K562 (cell line): ENCODE data around the gene LASP1NB.

Source experiments
- ATAC-seq: fragments of 200-7000 bp; cut with Tn5 transposase; 3 replicates; pipeline ENCODE4 v1.9.1; 2020; ENCODE audit warnings: moderate library complexity
- BruUV-seq: library from RNA; stranded (reverse); fragments of 400-500 nt; replicated peaks from 2 replicates; lab custom pipeline; 2021; lab: Mats Ljungman, UMichigan
- CTCF ChIA-PET: fragments of 300-600 bp; formaldehyde crosslinking; extraction: SDS; loops from one replicate; lab custom pipeline; 2021; ENCODE audit warnings: low intra/inter-chr PET ratio; lab: Yijun Ruan, JAX
- POLR2A ChIA-PET: fragments of 300-600, 350-650 bp; sonication (Branson Sonifier 250); formaldehyde crosslinking; extraction: SDS; loops from one replicate; lab custom pipeline; 2021; ENCODE audit warnings: antibody characterized with exemption, inconsistent platforms; lab: Yijun Ruan, JAX
- DNase-seq, 4 experiments: peaks; one replicate each; pipeline versions ENCODE4 v3.0.0 to v3.0.0-alpha.2; 2011 to 2018; ENCODE audit warnings: low spot score in 3 of 4, mixed read lengths in 3 of 4; ENCODE audit errors: extremely low read depth in 1 of 4
- FAIRE-seq: peaks from 2 replicates; lab custom pipeline; 2011; peaks lifted over from hg19 to GRCh38; lab: Jason Lieb, UNC
- H2AFZ ChIP-seq: 2 replicates; pipeline ENCODE4 v1.6.0; 2011; ENCODE audit warnings: low read depth, low read length, control low read depth, inconsistent platforms
- H3K27ac ChIP-seq: fragments of 200-600 bp; 3 replicates; pipeline ENCODE4 v1.8.0; 2011; ENCODE audit warnings: low read depth, mild to moderate bottlenecking, control low read depth, inconsistent platforms, low read length, moderate library complexity, mixed read lengths; ENCODE audit errors: extremely low read depth
- H3K27me3 ChIP-seq, 2 experiments: fragments of 300-600 bp in 1 of 2; 2 replicates in 1 of 2; 3 replicates in 1 of 2; pipeline versions ENCODE4 v1.6.0 to v1.8.0; 2011; ENCODE audit warnings: inconsistent platforms in 2 of 2, low read length in 2 of 2, mild to moderate bottlenecking in 1 of 2, mixed read lengths in 1 of 2, moderate library complexity in 1 of 2; ENCODE audit not compliant: control insufficient read depth in 2 of 2, insufficient read depth in 2 of 2
- H3K36me3 ChIP-seq: fragments of 300-600 bp; 3 replicates; pipeline ENCODE4 v1.8.0; 2011; ENCODE audit warnings: mild to moderate bottlenecking, low read length, inconsistent platforms; ENCODE audit not compliant: control insufficient read depth, insufficient read depth
- H3K4me1 ChIP-seq, 2 experiments: fragments of 200-600 bp in 1 of 2; replicated peaks in 1 of 2; 2 replicates in 1 of 2; 3 replicates in 1 of 2; pipeline versions ENCODE4 v1.5.1 to v1.8.0; 2011; ENCODE audit warnings: inconsistent platforms in 2 of 2, low read length in 2 of 2, mild to moderate bottlenecking in 1 of 2, mixed read lengths in 1 of 2, moderate library complexity in 1 of 2; ENCODE audit not compliant: control insufficient read depth in 2 of 2, insufficient read depth in 2 of 2
- H3K4me2 ChIP-seq: 2 replicates; pipeline ENCODE4 v1.6.1; 2011; ENCODE audit warnings: low read length, control low read depth, inconsistent platforms, mixed read lengths; ENCODE audit not compliant: insufficient read depth
- H3K4me3 ChIP-seq: fragments of 200-600 bp; sonication (generic), shearing (Covaris generic); 2 replicates; pipeline ENCODE4 v1.5.1; 2016; ENCODE audit warnings: control low read depth, inconsistent platforms
- H3K79me2 ChIP-seq: fragments of 200-600 bp; 3 replicates; pipeline ENCODE4 v1.8.0; 2011; ENCODE audit warnings: low read length, inconsistent platforms; ENCODE audit not compliant: control insufficient read depth, insufficient read depth
- H3K9ac ChIP-seq, 2 experiments: 2 replicates each; pipeline versions ENCODE4 v1.6.0 to v1.6.1; 2011; ENCODE audit warnings: low read depth in 2 of 2, low read length in 2 of 2, control low read depth in 1 of 2, inconsistent platforms in 1 of 2, mild to moderate bottlenecking in 1 of 2, mixed read lengths in 1 of 2; ENCODE audit not compliant: insufficient read depth in 1 of 2
- H3K9me1 ChIP-seq: one replicate; pipeline ENCODE4 v1.6.0; 2011; ENCODE audit warnings: inconsistent platforms, mild to moderate bottlenecking, low read length, moderate library complexity; ENCODE audit not compliant: control insufficient read depth, insufficient read depth
- H3K9me3 ChIP-seq: replicated peaks from 2 replicates; pipeline ENCODE4 v1.5.1; 2011; ENCODE audit warnings: low read depth, low read length, inconsistent platforms; ENCODE audit not compliant: control insufficient read depth, insufficient read depth
- H4K20me1 ChIP-seq: replicated peaks from 2 replicates; pipeline ENCODE4 v1.6.1; 2011; ENCODE audit warnings: low read length, inconsistent platforms, mixed read lengths; ENCODE audit not compliant: control insufficient read depth, insufficient read depth
- CBX2 ChIP-seq: fragments of 200-600 bp; sonication (generic); IDR thresholded peaks from one replicate; pipeline ENCODE4 v1.6.1; 2012; ENCODE audit warnings: mild to moderate bottlenecking, low read length, inconsistent platforms; ENCODE audit not compliant: insufficient read depth, poor library complexity, severe bottlenecking
- DNMT1 ChIP-seq: fragments of 450-650 bp; IDR thresholded peaks from 2 replicates; pipeline ENCODE4 v1.6.1; 2016; ENCODE audit warnings: antibody characterized with exemption, mild to moderate bottlenecking
- NCOA2 ChIP-seq, 2 experiments: fragments of 450-650 bp; IDR thresholded peaks; 2 replicates each; pipeline ENCODE4 v1.6.1; 2018; ENCODE audit warnings: mild to moderate bottlenecking in 2 of 2, moderate library complexity in 1 of 2; ENCODE audit not compliant: partially characterized antibody in 2 of 2
- NR2C1 ChIP-seq, 2 experiments: fragments of 450-650 bp; IDR thresholded peaks; 2 replicates each; pipeline ENCODE4 v1.6.1; 2017; ENCODE audit warnings: mild to moderate bottlenecking in 2 of 2, antibody characterized with exemption in 1 of 2, inconsistent platforms in 1 of 2, missing compliant biosample characterization in 1 of 2, missing genetic modification characterization in 1 of 2
- POLR3A ChIP-seq: IDR thresholded peaks from 2 replicates; pipeline ENCODE4 v1.6.1; 2011; ENCODE audit warnings: borderline replicate concordance, mild to moderate bottlenecking, moderate library complexity; ENCODE audit not compliant: insufficient read length, insufficient read depth; ENCODE audit errors: extremely low read depth
- PTTG1 ChIP-seq: fragments of 450-650 bp; IDR thresholded peaks from 2 replicates; pipeline ENCODE4 v1.6.1; 2016; ENCODE audit warnings: low read depth, mild to moderate bottlenecking, missing genetic modification characterization, missing compliant biosample characterization
- RBBP5 ChIP-seq: fragments of 200-600 bp; sonication (generic); IDR thresholded peaks from 2 replicates; pipeline ENCODE4 v1.6.1; 2012; ENCODE audit warnings: borderline replicate concordance, mild to moderate bottlenecking, low read length, control low read depth, inconsistent platforms; ENCODE audit not compliant: insufficient read depth, poor library complexity, severe bottlenecking
- SMARCC2 ChIP-seq: fragments of 450-650 bp; IDR thresholded peaks from 2 replicates; pipeline ENCODE4 v1.6.1; 2017; ENCODE audit warnings: antibody characterized with exemption, moderate library complexity, mild to moderate bottlenecking, low read depth
- WGBS: fragments of 100-300 bp; shearing (Covaris generic); methylation state at CpG from one replicate; pipeline ENCODE4 v1.1.6; 2016; ENCODE audit warnings: low coverage, mixed read lengths; ENCODE audit not compliant: insufficient coverage; ENCODE audit errors: missing lambda C conversion rate; 5-methylcytosine and 5-hydroxymethylcytosine counted together
- in situ Hi-C: fragments of 300-500 bp; cut with MboI; formaldehyde crosslinking; loops from 4 replicates; pipeline ENCODE4 v1.15.0; 2018; ENCODE audit warnings: inconsistent platforms, mixed read lengths
- intact Hi-C: fragments of 100-400 bp; cut with micrococcal nuclease; formaldehyde crosslinking; loops from 2 replicates; pipeline ENCODE4 v1.14.2; 2022
- TF ChIP-seq, protein P1 (sequence below): fragments of 450-650 bp; IDR thresholded peaks from 2 replicates; pipeline ENCODE4 v1.6.1; 2017; ENCODE audit warnings: mild to moderate bottlenecking, moderate library complexity
- TF ChIP-seq, protein P2 (sequence below): fragments of 250-450 bp; sonication (Bioruptor Pico); IDR thresholded peaks from 2 replicates; pipeline ENCODE4 v1.8.0; 2022; ENCODE audit warnings: inconsistent platforms
- TF ChIP-seq, protein P3 (sequence below): fragments of 250-450 bp; sonication (Bioruptor Pico); IDR thresholded peaks from 2 replicates; pipeline ENCODE4 v1.5.0; 2021

The LASP1NB gene

DNA sequence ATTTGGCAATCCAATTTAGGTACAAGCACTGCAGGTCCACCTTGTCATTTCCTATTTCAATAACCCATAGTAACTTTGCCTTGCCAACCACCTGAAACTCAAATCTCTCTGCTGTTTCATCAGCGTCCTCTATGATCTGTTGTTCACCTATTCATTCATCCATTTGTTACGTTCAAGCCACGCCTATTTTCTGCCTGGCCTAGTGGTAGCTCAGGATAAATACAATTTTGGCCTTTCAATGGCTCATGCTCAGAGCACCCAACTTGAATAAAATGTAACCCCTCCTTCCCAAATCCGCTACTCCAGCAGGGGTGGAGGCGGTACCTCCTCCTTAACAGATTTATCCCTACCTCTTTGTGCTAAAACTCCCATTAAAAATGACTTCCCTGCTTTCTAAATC, 45.4 kb downstream of the LASP1NB start:
- no peaks in the 10 kb centered on the region for H3K9me3 ChIP-seq
- no peak overlapping the region for H3K9ac ChIP-seq
- no peaks in the 10 kb centered on the region for H3K79me2 ChIP-seq
- peaks cover 0 to 3% of the 10 kb centered on the region in 2 experiments; a peak in 1 of 5 replicates for H3K27me3 ChIP-seq
- H4K20me1 ChIP-seq = no peaks in the 10 kb centered on the region
- H3K27ac ChIP-seq = no peak overlapping the region
- in situ Hi-C loops = no loop called here
- FAIRE-seq (no peak), ATAC-seq (peak; percentile 55; the same call in 1 of the 3 replicates), DNase-seq (peak in 1 of 4 experiments; percentile 20)
- H3K4me2 ChIP-seq = no peak overlapping the region
- ChIA-PET CTCF (no interaction called here), POLR2A (interaction anchor here (2.2 kb wide), 1 partner anchor 10 kb away, joined by 6 read pairs; no protein-coding TSS in a partner anchor)
- intact Hi-C loops = no loop called here
- H3K36me3 ChIP-seq = no peaks in the 10 kb centered on the region
- TF ChIP-seq NR2C1 (IDR thresholded peaks at IDR 0.05) (no peak), NR2C1 (tag; IDR thresholded peaks at IDR 0.05) (no peak), POLR3A (no peak), SMARCC2 (no peak), PTTG1 (tag) (no peak), RBBP5 (no peak), DNMT1 (no peak), NCOA2 (IDR thresholded peaks at IDR 0.05; ENCODE audit: partially characterized antibody in 2 of 2) (no peak), CBX2 (no peak)
- TF ChIP-seq, protein P1, sequence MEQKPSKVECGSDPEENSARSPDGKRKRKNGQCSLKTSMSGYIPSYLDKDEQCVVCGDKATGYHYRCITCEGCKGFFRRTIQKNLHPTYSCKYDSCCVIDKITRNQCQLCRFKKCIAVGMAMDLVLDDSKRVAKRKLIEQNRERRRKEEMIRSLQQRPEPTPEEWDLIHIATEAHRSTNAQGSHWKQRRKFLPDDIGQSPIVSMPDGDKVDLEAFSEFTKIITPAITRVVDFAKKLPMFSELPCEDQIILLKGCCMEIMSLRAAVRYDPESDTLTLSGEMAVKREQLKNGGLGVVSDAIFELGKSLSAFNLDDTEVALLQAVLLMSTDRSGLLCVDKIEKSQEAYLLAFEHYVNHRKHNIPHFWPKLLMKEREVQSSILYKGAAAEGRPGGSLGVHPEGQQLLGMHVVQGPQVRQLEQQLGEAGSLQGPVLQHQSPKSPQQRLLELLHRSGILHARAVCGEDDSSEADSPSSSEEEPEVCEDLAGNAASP = no peak
- TF ChIP-seq, protein P2, sequence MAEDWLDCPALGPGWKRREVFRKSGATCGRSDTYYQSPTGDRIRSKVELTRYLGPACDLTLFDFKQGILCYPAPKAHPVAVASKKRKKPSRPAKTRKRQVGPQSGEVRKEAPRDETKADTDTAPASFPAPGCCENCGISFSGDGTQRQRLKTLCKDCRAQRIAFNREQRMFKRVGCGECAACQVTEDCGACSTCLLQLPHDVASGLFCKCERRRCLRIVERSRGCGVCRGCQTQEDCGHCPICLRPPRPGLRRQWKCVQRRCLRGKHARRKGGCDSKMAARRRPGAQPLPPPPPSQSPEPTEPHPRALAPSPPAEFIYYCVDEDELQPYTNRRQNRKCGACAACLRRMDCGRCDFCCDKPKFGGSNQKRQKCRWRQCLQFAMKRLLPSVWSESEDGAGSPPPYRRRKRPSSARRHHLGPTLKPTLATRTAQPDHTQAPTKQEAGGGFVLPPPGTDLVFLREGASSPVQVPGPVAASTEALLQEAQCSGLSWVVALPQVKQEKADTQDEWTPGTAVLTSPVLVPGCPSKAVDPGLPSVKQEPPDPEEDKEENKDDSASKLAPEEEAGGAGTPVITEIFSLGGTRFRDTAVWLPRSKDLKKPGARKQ (CRISPR knock-in tag) = no peak
- TF ChIP-seq, protein P3, sequence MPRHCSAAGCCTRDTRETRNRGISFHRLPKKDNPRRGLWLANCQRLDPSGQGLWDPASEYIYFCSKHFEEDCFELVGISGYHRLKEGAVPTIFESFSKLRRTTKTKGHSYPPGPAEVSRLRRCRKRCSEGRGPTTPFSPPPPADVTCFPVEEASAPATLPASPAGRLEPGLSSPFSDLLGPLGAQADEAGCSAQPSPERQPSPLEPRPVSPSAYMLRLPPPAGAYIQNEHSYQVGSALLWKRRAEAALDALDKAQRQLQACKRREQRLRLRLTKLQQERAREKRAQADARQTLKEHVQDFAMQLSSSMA (CRISPR knock-in tag) = no peak
- no peaks in the 10 kb centered on the region; a peak in 1 of 5 replicates for H3K4me1 ChIP-seq
- BruUV-seq = no TSS peak
- no peak overlapping the region for H2AFZ ChIP-seq
- under 1% methylated on average over 5 of the region's 5 CpGs for WGBS
- H3K9me1 ChIP-seq = no peaks in the 10 kb centered on the region
- no peak overlapping the region for H3K4me3 ChIP-seq
